Activated T-cell treated with anti-CD3 and anti-CD28 coated beads, Interleukin-2, amount 50 U/mL, for 72 hours (primary cell): ENCODE results near the gene FASLG. TPM values are rescaled to one million over a fixed set of nuclear protein-coding genes. Genes with fewer than 3 reads are reported as not detected.
"Not testable (repeated sequence)": the region's sequence is repeated elsewhere in the genome, so short reads cannot be mapped to it uniquely, and the experiment has no call there.

Experiments
- ATAC-seq, 2 donors: fragments of 150-1000 bp; cut with Tn5 transposase; replicated peaks in 1 of 2; 2 replicates each; pipeline ENCODE4 v1.10.0; 2021; ENCODE audit warnings: moderate library complexity in 2 of 2, mild to moderate bottlenecking in 1 of 2
- DNase-seq, 2 donors: peaks; one replicate each; pipeline ENCODE4 v3.0.0; 2021 to 2022; ENCODE audit warnings: mixed read lengths in 1 of 2
- H3K27ac Mint-ChIP-seq: one replicate; pipeline ENCODE4 v1.8.0; 2022; ENCODE audit warnings: mild to moderate bottlenecking, moderate library complexity, mixed read lengths
- H3K27me3 Mint-ChIP-seq: one replicate; pipeline ENCODE4 v1.8.0; 2022; ENCODE audit warnings: low read depth, mixed read lengths
- H3K36me3 Mint-ChIP-seq, 2 donors: one replicate each; pipeline ENCODE4 v1.8.0; 2022; ENCODE audit warnings: mixed read lengths in 2 of 2, mild to moderate bottlenecking in 1 of 2; ENCODE audit not compliant: insufficient read depth in 2 of 2
- H3K4me1 Mint-ChIP-seq: one replicate; pipeline ENCODE4 v1.8.0; 2022; ENCODE audit warnings: low read depth, mixed read lengths
- H3K4me3 Mint-ChIP-seq, 2 donors: one replicate each; pipeline ENCODE4 v1.8.0; 2022; ENCODE audit warnings: mild to moderate bottlenecking in 2 of 2, mixed read lengths in 2 of 2, moderate library complexity in 2 of 2
- H3K9me3 Mint-ChIP-seq, 2 donors: one replicate each; pipeline ENCODE4 v1.8.0; 2022; ENCODE audit warnings: mixed read lengths in 2 of 2
- total RNA-seq, 2 donors: library from RNA; stranded (reverse); gene quantifications; one replicate each; pipeline ENCODE4 v1.2.3, GENCODE V29; 2022

FASLG gene
- total RNA-seq, 2 donors from 2014 or later: 3.9 to 9.0 TPM

GRCh38 chr1:172673761-172674160 lies 14.9 kb downstream of the FASLG start:
- Mint-ChIP-seq H3K27ac (peak overlapping the region; percentile 81), H3K27me3 (no peaks in the 10 kb centered on the region), H3K9me3 (peaks cover 4% of the 10 kb centered on the region in 2 donors), H3K36me3 (peaks cover 4 to 8% of the 10 kb centered on the region in 2 donors), H3K4me3 (no peak overlapping the region), H3K4me1 (peaks cover 95% of the 10 kb centered on the region)
- no peak for DNase-seq
- no peak for ATAC-seq

- Mint-ChIP-seq H3K9me3 (peaks cover 2 to 3% of the 10 kb centered on the region in 2 donors), H3K4me1 (peaks cover 93% of the 10 kb centered on the region), H3K27me3 (no peaks in the 10 kb centered on the region), H3K36me3 (peaks cover 3% of the 10 kb centered on the region in 2 donors), H3K4me3 (peak overlapping the region; percentile 50 to 60), H3K27ac (peak overlapping the region; percentile 63)
- ATAC-seq (peak; percentile 49 to 61), DNase-seq (peak in 1 of 2 donors; percentile 25)
Measured at GRCh38 chr1:172674831-172675613, 16.1 kb downstream of the FASLG start.

DNA sequence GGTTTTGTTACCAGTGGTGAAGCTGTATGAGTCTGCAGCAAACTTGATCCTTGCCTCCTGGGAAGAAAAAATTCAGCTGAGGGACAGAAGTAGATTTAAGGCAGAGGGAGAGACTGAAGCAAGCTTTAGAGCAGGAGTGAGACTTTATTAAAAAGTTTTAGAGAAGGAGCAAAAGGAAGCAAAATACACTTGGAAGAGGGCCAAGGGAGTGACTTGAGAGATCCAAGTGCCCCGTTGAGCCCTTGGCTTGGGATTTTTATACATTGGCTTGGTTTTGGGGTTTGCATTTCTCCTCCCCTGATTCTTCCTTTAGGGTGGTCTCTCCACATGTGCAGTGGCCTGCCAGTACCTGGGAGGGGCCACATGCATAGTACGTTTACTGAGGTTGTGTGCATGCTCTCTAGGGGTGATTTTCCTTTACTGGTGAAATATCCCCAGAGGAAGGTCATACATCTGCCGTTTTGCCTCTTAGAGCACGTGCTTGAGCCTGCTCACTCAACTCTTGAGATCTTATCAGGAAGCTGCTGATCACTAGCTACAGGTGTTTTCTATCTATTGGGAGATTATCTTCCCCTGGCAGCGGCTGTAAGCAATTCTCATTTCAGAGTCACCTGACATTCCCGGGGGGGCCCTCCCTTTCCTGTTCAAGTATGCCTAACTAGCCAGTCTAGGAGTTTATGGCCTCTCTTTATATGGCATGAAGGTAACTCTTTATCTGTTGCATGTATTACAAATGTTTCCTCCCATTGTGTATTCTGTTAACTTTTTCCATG lies 20.3 kb downstream of the FASLG start:
- no peak for DNase-seq
- H3K9me3 Mint-ChIP-seq: peaks cover 0 to 4% of the 10 kb centered on the region in 2 donors
- no peak for ATAC-seq
- H3K36me3 Mint-ChIP-seq: peaks cover 0 to 2% of the 10 kb centered on the region in 2 donors
- H3K27ac Mint-ChIP-seq: no peak overlapping the region
- H3K27me3 Mint-ChIP-seq: peaks cover 11% of the 10 kb centered on the region
- H3K4me3 Mint-ChIP-seq: no peak overlapping the region
- peaks cover 55% of the 10 kb centered on the region for H3K4me1 Mint-ChIP-seq

- H3K4me1 Mint-ChIP-seq: peaks cover 44% of the 10 kb centered on the region
- ATAC-seq (no peak), DNase-seq (no peak)
- H3K4me3 Mint-ChIP-seq: no peak overlapping the region
- no peak overlapping the region for H3K27ac Mint-ChIP-seq
- peaks cover 0 to 8% of the 10 kb centered on the region in 2 donors for H3K9me3 Mint-ChIP-seq
- H3K36me3 Mint-ChIP-seq: peaks cover 0 to 6% of the 10 kb centered on the region in 2 donors
- H3K27me3 Mint-ChIP-seq: peaks cover 11% of the 10 kb centered on the region
Measured at GRCh38 chr1:172680244-172680643, 21.3 kb downstream of the FASLG start.

DNA sequence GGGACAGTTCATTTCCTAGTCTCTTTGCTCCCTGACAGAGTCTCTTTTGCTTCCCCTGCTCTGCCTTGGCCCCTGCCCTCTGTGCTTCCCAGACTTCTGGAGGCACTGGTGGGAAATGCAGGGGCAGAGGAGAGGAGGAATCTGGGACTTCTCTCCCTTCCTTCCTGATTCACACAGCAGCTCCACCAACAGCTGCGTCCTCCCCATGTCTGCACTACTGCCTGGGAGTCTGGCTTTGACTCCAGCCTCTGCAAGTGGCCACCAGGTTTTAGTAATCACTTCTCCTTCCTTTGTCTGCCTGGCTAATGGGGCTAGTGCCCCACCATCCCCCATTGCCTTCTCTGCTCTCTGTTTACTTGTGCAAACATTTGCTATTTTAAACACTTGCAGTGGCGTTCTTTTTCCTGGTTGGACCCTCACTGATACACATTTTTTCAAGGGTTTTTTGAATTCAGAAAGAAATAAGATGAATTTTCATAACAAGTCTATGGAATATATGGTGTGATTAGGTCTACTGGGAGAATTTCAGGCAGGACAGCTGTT lies 21.9 kb downstream of the FASLG start:
- Mint-ChIP-seq H3K36me3 (peaks cover 0 to 6% of the 10 kb centered on the region in 2 donors), H3K27ac (no peak overlapping the region), H3K9me3 (peaks cover 0 to 8% of the 10 kb centered on the region in 2 donors), H3K4me3 (no peak overlapping the region), H3K4me1 (peaks cover 39% of the 10 kb centered on the region), H3K27me3 (peaks cover 11% of the 10 kb centered on the region)
- ATAC-seq: no peak
- DNase-seq: no peak

GRCh38 chr1:172682812-172683211 lies 23.9 kb downstream of the FASLG start:
- Mint-ChIP-seq H3K4me3 (no peak overlapping the region), H3K36me3 (peaks cover 0 to 6% of the 10 kb centered on the region in 2 donors)
- DNase-seq: no peak

DNA sequence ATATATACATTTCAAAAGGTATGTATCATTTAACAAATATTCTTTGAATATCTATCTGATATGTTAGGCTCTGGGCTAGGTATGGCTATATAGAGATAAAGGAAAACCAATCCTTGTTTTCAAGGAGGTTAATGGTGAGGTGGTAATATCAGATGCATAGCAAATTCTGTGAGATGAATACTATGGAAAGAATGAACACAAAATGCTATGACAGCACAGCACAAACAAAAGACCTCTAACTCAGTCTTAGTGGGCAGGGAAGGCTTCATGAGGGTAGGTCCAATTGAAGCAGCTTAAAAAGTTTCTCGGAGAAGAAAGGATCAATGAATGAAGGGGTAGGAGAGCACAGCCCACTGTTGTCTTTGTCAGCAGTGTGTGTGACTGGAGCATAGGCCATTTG lies 27.2 kb downstream of the FASLG start:
- no peak overlapping the region for H3K4me3 Mint-ChIP-seq
- no peaks in the 10 kb centered on the region for H3K4me1 Mint-ChIP-seq
- H3K27me3 Mint-ChIP-seq: peaks cover 12% of the 10 kb centered on the region
- peaks cover 0 to 6% of the 10 kb centered on the region in 2 donors for H3K36me3 Mint-ChIP-seq
- H3K27ac Mint-ChIP-seq: no peak overlapping the region
- no peak for ATAC-seq
- H3K9me3 Mint-ChIP-seq: peaks cover 0 to 7% of the 10 kb centered on the region in 2 donors
- no peak for DNase-seq

More at GRCh38 chr1:172682812-172683211, 23.9 kb downstream of the FASLG start:
- Mint-ChIP-seq H3K4me1 (peaks cover 19% of the 10 kb centered on the region), H3K27me3 (peaks cover 19% of the 10 kb centered on the region), H3K9me3 (peaks cover 0 to 8% of the 10 kb centered on the region in 2 donors), H3K27ac (no peak overlapping the region)
- ATAC-seq: no peak

DNA sequence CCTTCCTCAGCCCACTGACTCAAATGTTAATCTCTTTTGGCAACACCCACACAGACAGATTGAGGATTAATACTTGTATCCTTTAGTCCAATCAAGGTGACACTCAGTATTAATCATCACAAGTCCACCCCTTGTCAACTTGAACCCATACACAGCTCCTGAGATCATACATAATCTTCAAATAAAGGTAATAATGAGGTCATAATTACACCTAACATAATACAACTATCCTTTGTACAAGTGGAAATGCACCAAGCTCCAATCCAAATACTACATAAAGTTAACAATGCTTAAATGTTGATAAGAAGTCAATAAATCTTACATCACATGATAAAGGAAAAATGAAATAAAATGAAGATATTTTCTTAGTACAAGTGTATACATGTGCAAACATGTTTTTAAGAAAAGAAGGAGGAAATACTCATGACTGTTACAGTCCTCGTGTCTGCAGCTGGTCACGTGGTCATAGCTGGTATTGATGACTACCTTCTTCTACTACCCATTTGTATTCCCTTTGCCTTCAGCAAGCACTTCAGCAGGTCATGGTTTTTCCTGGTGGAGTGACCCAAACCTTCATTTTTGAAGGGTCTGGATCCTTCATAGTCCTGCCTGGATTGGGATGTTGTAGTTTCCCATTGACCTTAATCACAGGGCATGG lies 29.7 kb downstream of the FASLG start:
- not testable (repeated sequence) for H3K27ac Mint-ChIP-seq, H3K36me3 Mint-ChIP-seq, ATAC-seq, H3K9me3 Mint-ChIP-seq, H3K4me3 Mint-ChIP-seq, DNase-seq, H3K27me3 Mint-ChIP-seq, H3K4me1 Mint-ChIP-seq

DNA sequence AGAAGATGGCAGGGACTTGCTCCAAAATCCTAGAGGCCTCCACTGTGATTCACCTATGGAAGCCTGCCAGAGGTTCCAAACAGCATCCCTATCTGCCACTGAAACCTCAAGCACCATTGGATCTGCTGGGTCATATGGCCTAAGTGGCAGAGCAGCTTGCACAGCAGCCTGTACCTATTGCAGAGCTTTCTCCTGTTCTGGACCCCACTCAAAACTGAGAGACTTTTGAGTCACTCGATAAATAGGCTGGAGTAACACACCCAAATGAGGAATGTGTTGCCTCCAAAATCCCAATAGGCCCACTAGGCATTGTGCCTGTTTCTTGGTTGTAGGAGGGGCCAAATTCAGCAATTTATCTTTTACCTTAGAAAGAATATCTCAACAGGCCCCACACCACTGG lies 32.0 kb downstream of the FASLG start:
- ATAC-seq, H3K4me1 Mint-ChIP-seq, DNase-seq, H3K27ac Mint-ChIP-seq, H3K4me3 Mint-ChIP-seq, H3K9me3 Mint-ChIP-seq, H3K36me3 Mint-ChIP-seq, H3K27me3 Mint-ChIP-seq: not testable (repeated sequence)

DNA sequence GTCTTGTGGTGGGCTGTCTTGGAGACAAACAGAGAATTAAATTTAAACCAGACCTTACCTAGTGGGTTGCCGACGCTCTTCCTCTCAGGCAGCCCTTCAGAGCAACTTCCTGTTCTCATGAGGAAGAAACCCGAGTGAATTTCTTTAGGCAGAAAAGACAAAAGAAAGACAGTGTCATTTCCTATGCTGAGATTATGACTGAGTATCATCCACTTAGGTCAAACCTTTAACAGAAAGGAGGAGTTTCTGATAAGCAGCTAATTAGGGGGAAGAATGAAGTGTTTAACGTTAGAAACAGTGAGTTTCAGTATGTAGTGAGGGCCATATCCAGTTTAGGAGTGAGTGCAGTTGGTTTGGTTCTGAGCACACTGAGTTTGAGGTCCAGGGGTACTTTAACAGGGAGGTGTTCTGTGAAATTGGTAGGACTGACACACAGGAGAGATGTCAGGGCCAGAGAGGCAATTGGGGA lies 38.7 kb downstream of the FASLG start:
- no peaks in the 10 kb centered on the region for H3K27me3 Mint-ChIP-seq
- H3K36me3 Mint-ChIP-seq: peaks cover 0 to 5% of the 10 kb centered on the region in 2 donors
- H3K4me3 Mint-ChIP-seq: peak overlapping the region; percentile 42 to 77
- H3K4me1 Mint-ChIP-seq: peaks cover 52% of the 10 kb centered on the region
- H3K27ac Mint-ChIP-seq: peak overlapping the region; percentile 88
- ATAC-seq: peak; percentile 59 to 66
- no peaks in the 10 kb centered on the region for H3K9me3 Mint-ChIP-seq
- peak; percentile 13 to 36 for DNase-seq

DNA sequence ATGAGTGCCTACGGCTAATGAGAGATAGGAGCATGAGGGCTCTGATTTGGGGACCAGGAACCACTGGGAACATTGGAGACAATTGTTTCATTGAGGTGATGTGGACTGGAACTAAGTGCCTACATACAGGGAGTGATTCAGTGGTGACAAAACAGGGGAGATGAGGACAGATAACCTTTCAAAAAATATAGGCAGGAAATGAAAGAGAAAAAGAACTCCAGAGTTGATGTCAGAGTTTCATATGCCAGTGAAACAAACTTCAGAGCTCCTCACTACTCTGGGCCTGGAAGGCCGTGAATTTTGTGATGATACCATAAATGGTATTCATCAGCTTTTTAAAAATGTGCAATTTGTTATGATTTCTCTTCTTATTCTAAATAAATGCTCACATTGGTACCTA lies 39.3 kb downstream of the FASLG start:
- H3K36me3 Mint-ChIP-seq: peaks cover 0 to 1% of the 10 kb centered on the region in 2 donors
- peak in 1 of 2 donors; percentile 14 for DNase-seq
- H3K4me3 Mint-ChIP-seq: peak overlapping the region; percentile 42 to 77
- ATAC-seq: peak; percentile 64
- H3K27me3 Mint-ChIP-seq: no peaks in the 10 kb centered on the region
- H3K4me1 Mint-ChIP-seq: peaks cover 52% of the 10 kb centered on the region
- peak overlapping the region; percentile 88 for H3K27ac Mint-ChIP-seq
- H3K9me3 Mint-ChIP-seq: no peaks in the 10 kb centered on the region

- DNase-seq (peak; percentile 76 to 82), ATAC-seq (peak; percentile 83 to 85)
- Mint-ChIP-seq H3K36me3 (no peaks in the 10 kb centered on the region), H3K9me3 (no peaks in the 10 kb centered on the region), H3K27me3 (no peaks in the 10 kb centered on the region), H3K4me3 (peak overlapping the region; percentile 42 to 76), H3K4me1 (peaks cover 52% of the 10 kb centered on the region), H3K27ac (peak overlapping the region; percentile 88)
Measured at GRCh38 chr1:172699111-172699510, 40.2 kb downstream of the FASLG start.
